GM12878 (cell line): ENCODE results near the gene SMYD5. TPM values are rescaled to one million over a fixed set of nuclear protein-coding genes. Genes with fewer than 3 reads are reported as not detected.

ENCODE experiments used
- ATAC-seq: fragments of 200-7000 bp; cut with Tn5 transposase; 3 replicates; pipeline ENCODE4 v1.9.1; 2020; ENCODE audit warnings: mild to moderate bottlenecking, moderate library complexity
- BruUV-seq: library from RNA; stranded (reverse); fragments of 400-500 nt; replicated peaks from 2 replicates; lab custom pipeline; 2021; lab: Mats Ljungman, UMichigan
- CTCF ChIA-PET: fragments of 300-600 bp; sonication (Branson Sonifier 250); formaldehyde crosslinking; extraction: SDS; loops from one replicate; lab custom pipeline; 2021; ENCODE audit warnings: inconsistent platforms; lab: Yijun Ruan, JAX
- POLR2A ChIA-PET: fragments of 350-600 bp; formaldehyde crosslinking; extraction: SDS; loops from one replicate; lab custom pipeline; 2021; ENCODE audit warnings: inconsistent platforms; lab: Charles Lee
- RAD21 ChIA-PET: fragments of 300-600 bp; sonication (Branson Sonifier 250); formaldehyde crosslinking; loops from one replicate; lab custom pipeline; 2023; ENCODE audit warnings: antibody characterized with exemption; ENCODE audit not compliant: unreplicated experiment; lab: Charles Lee
- SMC1A ChIA-PET: fragments of 300-600 bp; sonication (Branson Sonifier 250); formaldehyde crosslinking; loops from one replicate; lab custom pipeline; 2023; ENCODE audit not compliant: unreplicated experiment, uncharacterized antibody; lab: Charles Lee
- DNase-seq: peaks from one replicate; pipeline ENCODE4 v3.0.0-alpha.2; 2011; ENCODE audit warnings: low read depth, low spot score
- FAIRE-seq: peaks from 3 replicates; lab custom pipeline; 2011; peaks lifted over from hg19 to GRCh38; lab: Jason Lieb, UNC
- H2AFZ ChIP-seq: 2 replicates; pipeline ENCODE4 v1.6.0; 2011; ENCODE audit warnings: low read depth, low read length, control low read depth; ENCODE audit not compliant: control insufficient read depth
- H3K27ac ChIP-seq: 2 replicates; pipeline ENCODE4 v1.5.1; 2011; ENCODE audit warnings: control low read depth; ENCODE audit not compliant: control insufficient read depth, insufficient read depth
- H3K27me3 ChIP-seq, 2 experiments: replicated peaks in 1 of 2; 2 replicates each; pipeline versions ENCODE4 v1.6.0 to v1.6.1; 2011; ENCODE audit warnings: low read length in 1 of 2; ENCODE audit not compliant: control insufficient read depth in 2 of 2, insufficient read depth in 2 of 2
- H3K36me3 ChIP-seq, 2 experiments: 2 replicates each; pipeline ENCODE4 v1.5.1; 2011; ENCODE audit warnings: low read length in 1 of 2; ENCODE audit not compliant: control insufficient read depth in 2 of 2, insufficient read depth in 2 of 2
- H3K4me1 ChIP-seq: 2 replicates; pipeline ENCODE4 v1.6.1; 2011; ENCODE audit warnings: mild to moderate bottlenecking, low read length, moderate library complexity, mixed read lengths; ENCODE audit not compliant: control insufficient read depth, insufficient read depth
- H3K4me2 ChIP-seq: 2 replicates; pipeline ENCODE4 v1.6.0; 2011; ENCODE audit warnings: control low read depth; ENCODE audit not compliant: control insufficient read depth, insufficient read depth
- H3K4me3 ChIP-seq: fragments of 200-600 bp; sonication (generic); 2 replicates; pipeline ENCODE4 v1.5.1; 2016
- H3K79me2 ChIP-seq: 2 replicates; pipeline ENCODE4 v1.6.0; 2011; ENCODE audit warnings: low read length; ENCODE audit not compliant: control insufficient read depth, insufficient read depth
- H3K9ac ChIP-seq: 2 replicates; pipeline ENCODE4 v1.8.0; 2011; ENCODE audit warnings: low read length, control low read depth, mixed read lengths; ENCODE audit not compliant: control insufficient read depth, insufficient read depth
- H3K9me3 ChIP-seq: replicated peaks from 3 replicates; pipeline ENCODE4 v1.5.1; 2011; ENCODE audit warnings: mild to moderate bottlenecking, low read length; ENCODE audit not compliant: control insufficient read depth, insufficient read depth
- H4K20me1 ChIP-seq: 2 replicates; pipeline ENCODE4 v1.6.0; 2011; ENCODE audit not compliant: control insufficient read depth, insufficient read depth
- IKZF2 ChIP-seq, 2 experiments: fragments of 450-650 bp; IDR thresholded peaks; 2 replicates each; pipeline ENCODE4 v1.6.1; 2017; ENCODE audit warnings: mild to moderate bottlenecking in 2 of 2, moderate library complexity in 2 of 2
- PAX8 ChIP-seq: fragments of 450-650 bp; IDR thresholded peaks from 2 replicates; pipeline ENCODE4 v1.6.1; 2017; ENCODE audit warnings: mild to moderate bottlenecking, moderate library complexity
- PML ChIP-seq: IDR thresholded peaks from 2 replicates; pipeline ENCODE4 v1.6.1; 2012; ENCODE audit warnings: low read length, inconsistent platforms
- RELA ChIP-seq: fragments of 450-650 bp; IDR thresholded peaks from 2 replicates; pipeline ENCODE4 v1.8.0; 2014; ENCODE audit warnings: borderline replicate concordance; ENCODE audit not compliant: partially characterized antibody
- SKIL ChIP-seq: fragments of 450-650 bp; IDR thresholded peaks from 2 replicates; pipeline ENCODE4 v1.6.1; 2017; ENCODE audit warnings: mild to moderate bottlenecking, low read depth, inconsistent platforms; ENCODE audit not compliant: poor library complexity, severe bottlenecking
- WGBS: methylation state at CpG from one replicate; pipeline ENCODE4 v1.1.6; 2016; ENCODE audit warnings: low lambda C conversion rate; ENCODE audit not compliant: insufficient replicate concordance, insufficient coverage; ENCODE audit errors: missing lambda C conversion rate; 5-methylcytosine and 5-hydroxymethylcytosine counted together
- in situ Hi-C: fragments of 300-500 bp; cut with MboI; formaldehyde crosslinking; loops from 9 replicates; pipeline ENCODE4 v1.14.3; 2018; ENCODE audit warnings: mixed read lengths
- intact Hi-C: fragments of 100-400 bp; cut with micrococcal nuclease; formaldehyde crosslinking; loops from one replicate; pipeline ENCODE4 v1.14.2; 2022; ENCODE audit not compliant: unreplicated experiment
- polyA plus RNA-seq, 11 experiments: library from polyadenylated mRNA; depleted of rRNA in 4 of 11; unstranded in 6 of 11; stranded (reverse) in 5 of 11; fragments of >200 nt; fragmentation: Nextera tagmentation in 4 of 11; fragmentation: Illumina TruSeq in 1 of 11; extraction: Ambion mirVana in 4 of 11; extraction: Trizol in 1 of 11; gene quantifications; 1 replicate in 1 of 11; 2 replicates in 10 of 11; pipeline versions ENCODE4 v1.2.1 to v1.2.3, GENCODE V29; 2011 to 2016; ENCODE audit warnings: inconsistent platforms in 2 of 11, missing spikeins in 2 of 11, low read depth in 1 of 11
- total RNA-seq, 4 experiments: library from RNA; depleted of rRNA in 3 of 4; stranded (reverse); fragments of >200 nt in 3 of 4; fragmentation: Illumina TruSeq in 1 of 4; extraction: Trizol in 1 of 4; gene quantifications; 2 replicates each; pipeline versions ENCODE4 v1.2.1 to v1.2.3, GENCODE V29; 2013 to 2021

The SMYD5 gene
- total and polyA plus RNA-seq, 10 of the 15 experiments (the other 5 are each of a cell fraction or from before 2014, with no cell fraction given), result 6.1 to 35.3 (median 26.4) TPM

- SMC1A ChIA-PET, result no interaction called here
- Histone ChIP-seq H3K36me3 (peaks cover 18 to 28% of the 10 kb centered on the region in 2 experiments), H3K4me2 (no peak overlapping the region), H2AFZ (no peak overlapping the region), H3K79me2 (no peaks in the 10 kb centered on the region), H3K27ac (no peak overlapping the region), H4K20me1 (no peaks in the 10 kb centered on the region), H3K27me3 (no peaks in the 10 kb centered on the region), H3K4me3 (no peak overlapping the region), H3K9ac (no peak overlapping the region)
- intact Hi-C loops, result loop anchor here (2.0 kb wide), 1 partner anchor 34 kb away; no protein-coding TSS in a partner anchor
- POLR2A ChIA-PET, result interaction anchor here (0.6 kb wide), 1 partner anchor 653 kb away, joined by 3 read pairs; no protein-coding TSS in a partner anchor
- WGBS, result 0% methylated on average over 1 of the region's 1 CpG
- ATAC-seq (no peak; the same call in 2 of the 3 replicates), FAIRE-seq (no peak), DNase-seq (no peak)
- CTCF ChIA-PET, result no interaction called here
- BruUV-seq, result no TSS peak
- in situ Hi-C loops, result no loop called here
- RAD21 ChIA-PET, result no interaction called here
- TF ChIP-seq IKZF2 (IDR thresholded peaks at IDR 0.05) (no peak), PML (0 out of 2 replicates have a peak, but pooled peaks have one; percentile 34), SKIL (no peak), RELA (no peak), PAX8 (no peak)
- TF ChIP-seq, all 136 proteins: peak for 1
- no peaks in the 10 kb centered on the region for H3K4me1 ChIP-seq
- H3K9me3 ChIP-seq, result no peaks in the 10 kb centered on the region
Observed at GRCh38 chr2:73256618-73256922, 42.5 kb downstream of the SMYD5 start.
